CD4-positive, alpha-beta T cell treated with Interleukin-6 at 100 ng/mL for 8 hours (primary cell): ENCODE data around the gene SLC25A10.

Experiments used
- DNase-seq: peaks from one replicate; pipeline ENCODE4 v3.0.0-alpha.2; 2020; ENCODE audit warnings: mixed read lengths, low spot score

SLC25A10 gene

GRCh38 chr17:81687770-81688541 lies 24.1 kb upstream of the SLC25A10 start:
- no peak for DNase-seq

- no peak for DNase-seq
Observed at GRCh38 chr17:81688616-81689015, 23.5 kb upstream of the SLC25A10 start.

- DNase-seq, result no peak
Observed at GRCh38 chr17:81690066-81690465, 22.0 kb upstream of the SLC25A10 start.

GRCh38 chr17:81690549-81690948 lies 21.5 kb upstream of the SLC25A10 start:
- DNase-seq, result no peak

- no peak for DNase-seq
Observed at GRCh38 chr17:81691196-81691595, 20.9 kb upstream of the SLC25A10 start.

GRCh38 chr17:81691608-81692007 lies 20.5 kb upstream of the SLC25A10 start:
- DNase-seq, result no peak

- no peak for DNase-seq
Observed at GRCh38 chr17:81693509-81694210, 18.4 kb upstream of the SLC25A10 start.

GRCh38 chr17:81694810-81695209 lies 17.3 kb upstream of the SLC25A10 start:
- DNase-seq, result no peak

GRCh38 chr17:81695211-81695610 lies 16.9 kb upstream of the SLC25A10 start:
- no peak for DNase-seq

- no peak for DNase-seq
Observed at GRCh38 chr17:81695801-81696200, 16.3 kb upstream of the SLC25A10 start.

- no peak for DNase-seq
Observed at GRCh38 chr17:81696218-81696941, 15.7 kb upstream of the SLC25A10 start.

- DNase-seq, result no peak
Observed at GRCh38 chr17:81697261-81698044, 14.6 kb upstream of the SLC25A10 start.

GRCh38 chr17:81700353-81701287 lies 11.5 kb upstream of the SLC25A10 start:
- DNase-seq, result no peak

- DNase-seq, result no peak
Observed at GRCh38 chr17:81701288-81702071, 10.6 kb upstream of the SLC25A10 start.

- peak; percentile 87 for DNase-seq
Observed at GRCh38 chr17:81702934-81703746, 8.9 kb upstream of the SLC25A10 start, which contains the start of gene MRPL12. Gene MRPL12, plus strand, starts transcription at chr17:81703367. Its CDS starts 135 bp downstream, at chr17:81703502.

GRCh38 chr17:81703747-81704654 lies 8.1 kb upstream of the SLC25A10 start:
- DNase-seq, result no peak

GRCh38 chr17:81705518-81706231 lies 6.4 kb upstream of the SLC25A10 start:
- no peak for DNase-seq
